ENCODE measurements around the gene ITGA8.
"Not testable (repeated sequence)": the region's sequence is repeated elsewhere in the genome, so short reads cannot be mapped to it uniquely, and the experiment has no call there.

ITGA8 gene

DNA sequence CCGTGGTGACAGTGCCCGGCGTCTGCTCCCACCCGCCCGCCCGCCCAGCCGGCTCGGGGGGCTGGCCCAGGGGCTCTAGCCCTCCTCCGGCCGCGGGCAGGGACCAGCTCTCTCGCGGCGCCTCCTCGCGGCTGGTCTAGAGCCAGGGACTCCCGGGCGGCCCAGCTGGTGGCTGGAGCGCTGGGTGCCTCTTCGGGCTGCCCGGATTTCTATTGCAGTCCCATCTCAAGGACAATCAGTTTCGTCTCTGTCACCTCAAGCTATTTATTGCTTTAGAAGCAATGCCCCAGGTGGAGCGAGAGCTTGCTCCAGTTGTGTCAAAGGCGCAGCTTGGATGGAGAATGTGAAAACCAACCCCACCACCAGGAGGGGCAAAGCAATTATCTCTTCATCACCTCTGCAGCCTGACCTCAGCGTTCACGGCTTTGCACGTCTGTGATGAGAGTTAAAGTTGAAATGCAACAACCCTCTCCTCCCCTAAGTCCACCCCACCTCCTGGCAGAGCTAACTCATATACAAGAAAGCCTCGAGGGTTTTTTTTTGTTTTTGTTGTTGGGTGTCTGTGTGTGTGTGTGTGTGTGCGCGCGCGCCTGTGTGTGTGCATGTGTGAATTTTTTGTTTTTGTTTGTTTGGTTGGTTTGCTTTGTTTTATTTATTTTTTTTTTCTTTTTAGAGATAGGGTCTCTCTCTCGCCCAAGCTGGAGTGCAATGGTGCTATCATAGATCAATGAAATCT lies at the start of gene ITGA8:
Gene ITGA8 (minus strand): TSS at position 24 of the 736 bp plus-strand sequence. CDS start 151 bp downstream, outside the sequence.
- DNase-seq, result no peak

- no peak for DNase-seq
These were observed 45.3 kb upstream of the ITGA8 start for GRCh38 chr10:15764892-15765454.

DNA sequence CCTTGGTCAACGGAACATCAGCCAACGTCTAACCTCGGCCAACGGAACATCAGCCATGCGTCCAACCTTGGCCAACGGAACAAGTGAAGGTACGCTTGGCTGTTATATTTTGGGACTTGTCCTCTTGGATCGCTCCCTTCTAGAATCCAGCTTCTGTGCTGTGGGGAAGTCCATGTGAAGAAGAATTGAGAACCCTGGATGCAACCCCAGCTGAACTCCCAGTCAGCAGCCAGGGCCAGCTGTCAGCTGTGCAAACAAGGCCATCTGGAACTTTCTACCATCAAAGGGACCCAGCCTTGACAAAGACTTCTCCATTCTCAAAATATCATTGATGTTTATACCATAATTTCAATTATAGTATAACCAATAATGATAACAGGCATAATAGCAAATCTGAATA lies 43.3 kb upstream of the ITGA8 start:
- DNase-seq, result no peak

DNA sequence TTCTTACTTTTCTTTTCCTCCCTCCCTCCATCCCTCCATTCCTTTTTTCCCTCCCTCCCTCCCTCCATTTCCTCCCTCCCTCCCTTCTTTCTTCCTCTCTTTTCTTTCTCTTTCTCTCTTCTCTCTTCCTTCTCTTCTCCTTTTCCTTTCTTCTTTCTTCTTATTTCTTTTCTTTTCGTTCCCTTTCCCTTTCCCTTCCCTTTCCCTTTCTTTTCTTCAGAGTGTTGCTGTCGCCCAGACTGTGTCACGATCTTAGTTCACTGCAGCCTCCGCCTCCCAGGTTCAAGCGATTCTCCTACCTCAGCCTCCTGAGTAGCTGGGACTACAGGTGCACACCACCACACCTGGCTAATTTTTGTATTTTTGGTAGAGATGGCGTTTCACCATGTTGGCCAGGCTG lies 42.5 kb upstream of the ITGA8 start:
- DNase-seq, result not testable (repeated sequence)

DNA sequence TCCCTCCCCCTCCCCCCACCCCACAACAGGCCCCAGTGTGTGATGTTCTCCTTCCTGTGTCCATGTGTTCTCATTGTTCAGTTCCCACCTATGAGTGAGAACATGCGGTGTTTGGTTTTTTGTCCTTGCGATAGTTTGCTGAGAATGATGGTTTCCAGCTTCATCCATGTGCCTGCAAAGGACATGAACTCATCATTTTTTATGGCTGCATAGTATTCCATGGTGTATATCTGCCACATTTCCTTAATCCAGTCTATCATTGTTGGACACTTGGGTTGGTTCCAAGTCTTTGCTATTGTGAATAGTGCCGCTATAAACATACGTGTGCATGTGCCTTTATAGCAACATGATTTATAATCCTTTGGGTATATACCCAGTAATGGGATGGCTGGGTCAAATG lies 41.5 kb upstream of the ITGA8 start:
- DNase-seq, result not testable (repeated sequence)

GRCh38 chr10:15760681-15761080 lies 41.0 kb upstream of the ITGA8 start:
- no peak for DNase-seq

DNA sequence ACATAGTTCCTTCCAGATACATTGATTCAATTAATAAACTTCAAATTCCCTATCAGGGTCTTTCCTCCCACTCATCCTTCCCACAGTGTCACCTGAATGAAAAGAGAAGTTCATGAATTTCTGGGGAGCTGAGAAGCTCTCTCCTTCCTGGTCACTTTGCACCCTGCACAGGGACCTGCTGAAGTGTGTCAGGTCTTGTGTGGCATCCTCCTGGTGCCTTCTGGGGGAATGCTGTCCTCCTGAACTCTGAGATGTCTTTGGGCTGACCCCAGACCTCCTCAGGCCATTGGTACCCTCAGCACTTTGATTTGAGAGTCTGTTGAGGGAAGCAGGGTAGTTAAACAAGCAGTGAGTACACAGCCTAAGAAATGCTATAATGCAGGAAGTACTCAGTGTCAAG lies 39.5 kb upstream of the ITGA8 start:
- DNase-seq, result no peak

DNA sequence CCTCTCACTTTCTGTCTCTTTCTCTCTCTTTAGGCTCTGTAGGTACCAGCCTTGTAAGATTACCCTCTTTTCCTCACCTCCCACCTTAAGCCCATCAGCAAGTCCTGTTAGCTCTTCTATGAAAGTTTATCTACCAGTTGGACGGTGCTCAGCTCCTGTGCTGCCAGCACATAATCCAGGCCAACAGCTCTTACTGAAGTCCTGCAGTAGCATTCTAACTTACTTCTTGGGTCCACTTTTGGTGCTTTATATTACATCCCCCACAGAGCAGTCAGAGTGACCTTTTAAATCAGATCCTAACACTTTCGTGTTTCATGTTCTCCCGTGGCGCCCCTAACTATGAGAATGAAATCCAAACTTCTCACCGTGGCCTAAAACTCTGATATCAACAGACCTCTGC lies 38.9 kb upstream of the ITGA8 start:
- no peak for DNase-seq

DNA sequence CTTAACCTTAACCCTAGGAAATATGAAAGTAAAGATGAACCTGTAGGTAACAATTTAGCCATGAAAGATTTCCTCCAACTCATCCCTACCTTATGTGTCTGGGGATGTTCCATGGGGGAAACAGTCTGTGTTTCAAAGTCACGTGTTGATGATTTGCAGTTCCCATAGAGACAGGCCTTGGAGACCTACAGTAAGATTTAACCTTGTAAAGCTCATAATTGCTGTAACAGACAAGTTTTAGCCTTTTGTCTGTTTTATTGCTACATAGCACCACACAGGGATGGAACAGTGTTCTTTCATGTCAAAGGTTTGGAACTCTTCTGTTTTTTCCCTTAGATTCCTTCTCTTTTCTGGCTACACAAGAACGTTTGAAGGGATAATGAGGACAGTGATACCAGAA lies 35.2 kb upstream of the ITGA8 start:
- DNase-seq, result no peak

DNA sequence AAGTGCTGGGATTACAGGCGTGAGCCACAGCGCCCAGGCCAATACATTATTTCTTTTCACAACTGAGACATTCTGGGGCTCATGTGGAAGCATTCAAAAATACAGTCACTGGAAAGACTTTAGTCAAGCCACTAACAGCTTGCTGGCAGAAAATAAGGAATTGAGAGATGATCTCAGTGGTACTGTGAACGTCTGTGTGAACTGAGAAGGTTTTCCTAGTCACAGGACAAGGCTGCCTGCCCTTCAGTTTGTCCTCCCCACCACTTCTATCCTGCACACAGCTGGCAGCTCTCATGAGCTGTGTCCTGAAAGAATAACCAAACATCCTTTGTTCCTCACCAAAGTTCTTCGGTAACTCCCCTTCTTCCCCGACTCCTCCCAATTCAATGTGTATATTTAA lies 31.3 kb upstream of the ITGA8 start:
- DNase-seq, result no peak

DNA sequence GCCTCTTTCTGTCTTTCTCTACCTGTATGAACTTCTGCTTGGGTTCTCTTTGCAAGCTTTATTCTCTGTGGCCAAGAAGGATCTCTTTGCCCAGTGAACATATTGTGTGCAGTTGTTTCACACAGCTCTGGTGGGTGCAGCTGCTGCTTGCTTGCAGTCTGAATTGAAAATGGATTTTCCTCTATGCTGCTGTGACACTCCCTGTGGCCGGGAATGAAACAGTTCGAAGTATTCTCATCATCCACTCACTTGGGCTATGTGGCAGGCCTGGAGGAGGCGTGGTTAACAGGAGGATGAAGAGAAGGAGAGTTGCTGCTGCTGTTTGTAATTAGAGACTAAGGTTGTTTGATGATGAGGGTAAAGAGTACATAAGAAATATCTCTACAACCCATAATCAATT lies 28.4 kb upstream of the ITGA8 start:
- no peak for DNase-seq

- DNase-seq, result no peak
These were observed 27.9 kb upstream of the ITGA8 start for GRCh38 chr10:15747632-15748031.

DNA sequence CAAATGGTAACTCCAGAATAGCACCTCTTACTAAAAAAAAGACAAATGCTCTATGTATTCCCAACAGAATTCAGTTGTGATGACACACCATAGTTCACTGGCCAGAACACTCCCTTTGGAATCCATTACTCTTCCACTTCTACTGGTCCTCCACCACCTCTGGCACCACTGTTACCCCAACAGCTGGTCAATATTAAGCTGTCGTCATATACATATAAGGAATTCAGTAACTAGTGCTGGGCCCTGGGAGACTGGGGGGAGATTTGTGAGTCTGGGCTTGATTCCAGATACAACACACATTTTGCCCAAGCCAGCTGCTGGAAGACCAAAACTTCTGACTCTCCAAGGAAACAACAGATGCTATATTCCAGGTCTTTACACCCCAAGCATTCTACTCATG lies 26.0 kb upstream of the ITGA8 start:
- DNase-seq, result no peak

DNA sequence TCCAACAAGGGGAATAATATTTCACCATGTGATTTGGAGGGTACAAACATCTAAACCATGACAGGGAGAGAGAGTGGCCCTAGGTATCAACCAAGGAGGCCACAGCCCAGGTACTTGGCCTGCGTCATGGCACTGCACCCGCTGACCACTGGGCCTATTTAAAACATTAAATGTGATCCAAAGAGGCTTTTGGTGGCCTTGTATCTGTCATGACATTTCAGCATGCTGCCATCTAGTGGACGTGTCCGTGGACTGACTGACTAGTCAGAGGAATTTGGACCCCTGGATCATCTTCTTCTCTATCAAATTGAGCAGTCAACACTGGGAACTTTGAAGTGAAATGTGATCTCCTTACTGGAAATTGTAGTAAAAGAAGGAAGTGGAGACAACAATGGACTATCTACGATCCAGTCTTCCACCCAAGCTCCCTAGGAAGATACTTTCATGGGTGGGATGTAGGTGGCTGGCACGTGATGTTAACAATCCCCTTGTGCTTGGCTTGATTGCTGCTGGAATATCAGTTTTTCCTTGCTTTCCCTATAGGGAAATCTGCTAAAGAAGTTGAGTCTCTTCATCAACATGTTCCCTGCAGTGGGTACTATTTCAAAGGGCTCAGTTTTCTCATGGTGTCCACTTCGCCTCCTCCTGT lies 24.6 kb upstream of the ITGA8 start:
- DNase-seq, result no peak

- no peak for DNase-seq
These were observed 23.7 kb upstream of the ITGA8 start for GRCh38 chr10:15743443-15743842.

DNA sequence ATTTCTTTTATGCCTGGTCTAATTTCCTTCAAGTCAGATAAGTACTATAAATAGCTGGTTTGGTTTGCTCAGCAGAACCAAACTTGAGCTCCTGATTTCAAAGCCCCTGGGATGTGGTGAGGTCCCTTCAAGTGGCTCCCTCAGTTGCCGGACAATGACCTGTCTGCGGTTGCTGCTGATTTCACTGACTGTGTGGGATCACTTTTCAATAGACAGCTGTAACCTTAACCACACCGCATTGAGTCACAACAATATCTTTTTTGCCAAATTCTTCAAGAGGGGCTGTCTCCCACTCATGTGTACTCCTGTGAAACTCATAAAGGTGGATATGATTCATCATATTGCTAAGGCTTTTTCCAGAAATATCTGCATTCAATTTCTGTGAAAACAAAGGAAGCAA lies 23.1 kb upstream of the ITGA8 start:
- DNase-seq, result no peak

DNA sequence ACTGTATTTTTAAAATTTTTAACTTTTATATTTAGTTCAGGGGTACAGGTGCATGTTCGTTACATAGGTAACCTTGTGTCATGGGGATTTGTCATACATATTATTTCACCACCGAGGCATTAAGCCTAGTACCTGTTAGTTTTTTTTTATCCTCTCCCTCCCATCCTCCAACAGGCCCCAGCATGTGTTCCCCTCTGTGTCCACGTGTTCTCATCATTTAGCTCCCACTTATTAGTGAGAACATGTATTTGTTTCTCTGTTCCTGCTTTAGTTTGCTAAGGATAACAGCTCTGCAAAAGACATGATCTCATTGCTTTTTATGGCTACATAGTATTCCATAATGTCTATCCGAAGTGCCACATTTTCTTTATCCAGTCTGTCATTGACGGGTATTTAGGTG lies 22.4 kb upstream of the ITGA8 start:
- DNase-seq, result no peak

DNA sequence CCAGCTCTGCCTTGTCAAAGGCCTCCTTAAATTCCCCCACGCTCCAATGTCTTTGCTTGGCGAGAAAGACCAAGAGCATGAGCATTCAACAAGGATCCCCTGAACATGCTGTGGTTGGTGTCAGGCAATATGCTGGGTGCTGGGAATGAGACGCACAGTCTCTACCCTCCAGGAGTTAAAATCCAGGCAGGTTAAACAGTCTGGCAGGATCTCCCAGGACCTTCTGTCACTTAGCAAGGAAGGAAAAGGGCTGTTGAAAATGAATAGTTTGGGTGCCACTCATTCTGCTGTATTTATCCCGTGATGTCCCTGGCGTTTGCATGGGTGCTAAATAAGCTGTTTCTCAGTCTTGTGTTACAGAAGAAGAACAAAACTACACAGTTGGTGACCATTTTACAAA lies 21.9 kb upstream of the ITGA8 start:
- DNase-seq, result no peak

DNA sequence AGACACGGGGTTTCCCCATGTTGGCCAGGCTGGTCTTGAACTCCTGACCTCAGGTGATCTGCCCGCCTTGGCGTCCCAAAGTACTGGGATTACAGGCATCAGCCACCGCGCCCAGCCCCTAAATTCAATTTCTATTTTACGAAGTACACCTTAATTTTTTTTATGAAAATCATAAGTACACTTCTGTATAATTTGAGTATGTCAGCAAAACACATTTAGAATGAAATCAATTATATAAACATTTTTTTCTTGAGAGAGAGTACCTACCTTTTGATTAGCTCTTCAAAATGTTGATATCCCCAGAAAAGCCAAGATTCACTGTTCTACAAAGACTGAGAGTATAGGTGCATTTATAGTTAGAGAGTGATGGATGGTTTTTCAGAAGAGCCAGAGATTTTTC lies 20.5 kb upstream of the ITGA8 start:
- no peak for DNase-seq

GRCh38 chr10:15739254-15739970 lies 19.7 kb upstream of the ITGA8 start:
- no peak for DNase-seq

DNA sequence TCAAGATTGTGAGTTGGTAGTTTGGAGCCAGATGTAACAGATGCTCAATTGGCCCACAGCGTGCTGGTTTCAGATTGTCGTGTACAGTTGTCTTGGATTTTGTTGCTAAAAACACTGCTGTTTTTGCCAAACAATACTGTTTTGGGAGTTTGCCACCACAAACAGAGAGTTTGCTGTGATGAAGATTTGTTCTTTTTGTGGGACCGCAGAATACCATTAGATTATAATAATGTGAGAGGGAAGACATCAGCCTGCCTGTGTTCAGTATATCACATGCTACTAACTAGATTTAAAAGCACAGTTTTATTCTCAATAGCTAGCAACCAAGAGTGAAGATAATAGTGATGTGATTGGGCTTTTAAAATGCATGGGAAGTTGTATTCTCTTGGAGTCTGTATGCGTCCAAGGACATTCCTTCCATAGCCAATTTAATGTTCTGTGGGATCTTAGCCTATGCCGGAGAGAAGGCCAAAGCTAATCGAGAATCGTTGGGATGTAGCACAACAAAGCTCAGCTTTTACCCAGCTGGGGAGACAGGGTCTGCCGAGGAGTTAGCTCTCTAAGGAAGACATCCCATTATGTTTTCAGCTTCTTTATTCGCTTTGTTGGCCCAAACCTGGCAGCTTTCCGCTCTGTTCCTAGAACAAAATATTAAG lies 18.7 kb upstream of the ITGA8 start:
- DNase-seq, result no peak

DNA sequence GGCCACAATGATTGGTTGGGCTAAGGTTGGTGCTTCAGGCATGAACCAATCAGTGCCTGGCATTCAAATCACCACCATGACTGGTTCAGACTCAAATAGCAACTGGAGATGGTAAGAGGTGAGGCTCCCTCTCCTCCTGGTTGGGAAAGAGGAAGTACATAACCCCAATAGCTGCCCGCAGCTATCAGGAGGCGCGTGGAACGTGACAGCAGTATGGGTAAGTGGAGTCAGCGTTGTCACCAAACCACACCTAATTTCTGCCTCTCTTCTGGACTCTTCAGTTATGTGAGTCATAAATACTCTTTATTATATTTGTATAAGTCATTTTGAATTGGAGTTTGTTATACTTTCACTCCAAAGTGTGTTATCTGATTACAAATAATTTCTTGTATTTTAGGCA lies 17.9 kb upstream of the ITGA8 start:
- no peak for DNase-seq

DNA sequence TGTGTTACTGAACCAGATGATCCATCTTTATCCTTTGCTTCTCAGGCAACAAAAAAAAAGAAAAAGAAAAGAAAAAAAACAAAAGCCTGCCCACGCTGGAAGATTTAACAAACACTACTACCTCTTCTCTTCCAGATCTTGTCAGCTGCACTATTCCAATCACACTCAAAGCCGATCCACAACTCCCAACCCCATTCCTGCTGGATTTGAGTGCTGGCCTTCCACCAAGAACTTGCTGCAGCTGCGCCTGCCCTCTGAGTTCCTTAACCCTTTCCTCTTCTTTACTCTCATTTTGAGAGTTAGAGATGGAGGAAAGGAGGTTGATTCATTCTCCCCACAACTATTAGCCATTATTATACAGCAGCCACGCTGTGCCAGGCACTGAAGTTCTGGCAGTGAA lies 16.0 kb upstream of the ITGA8 start:
- no peak for DNase-seq
